NCI-H1105 (cell line): Measurements from ENCODE around the gene SV2A.
"Not testable (repeated sequence)": the region's sequence is repeated elsewhere in the genome, so short reads cannot be mapped to it uniquely, and the experiment has no call there.

ENCODE experiments used
- DNase-seq: peaks from one replicate; lab custom pipeline; 2025; lab: John Stamatoyannopoulos, UW

Gene SV2A

GRCh38 chr1:149929856-149930255 lies 12.2 kb upstream of the SV2A start:
- DNase-seq: no peak

- no peak for DNase-seq
These were observed 10.7 kb upstream of the SV2A start for GRCh38 chr1:149928401-149928724.

- DNase-seq: peak; percentile 97
These were observed 10.1 kb upstream of the SV2A start, which contains the start of gene SF3B4 for GRCh38 chr1:149927563-149928400. SF3B4 (minus strand) TSS chr1:149927803; CDS start chr1:149927759, 44 bp downstream.

GRCh38 chr1:149927056-149927562 lies 9.5 kb upstream of the SV2A start:
- DNase-seq: no peak

GRCh38 chr1:149926296-149926695 lies 8.7 kb upstream of the SV2A start:
- no peak for DNase-seq

- DNase-seq: no peak
These were observed 8.1 kb upstream of the SV2A start for GRCh38 chr1:149925751-149926150.

- no peak for DNase-seq
These were observed 7.7 kb upstream of the SV2A start for GRCh38 chr1:149925345-149925744.

GRCh38 chr1:149923626-149924025 lies 6.0 kb upstream of the SV2A start:
- DNase-seq: no peak

- DNase-seq: no peak
These were observed 769 bp downstream of the SV2A start for GRCh38 chr1:149916898-149917252.

- no peak for DNase-seq
These were observed 1.3 kb downstream of the SV2A start for GRCh38 chr1:149916193-149916897.

GRCh38 chr1:149915429-149916192 lies 2.0 kb downstream of the SV2A start:
- DNase-seq: no peak

GRCh38 chr1:149914545-149914944 lies 3.1 kb downstream of the SV2A start:
- DNase-seq: no peak

GRCh38 chr1:149906570-149907075 lies 11.0 kb downstream of the SV2A start:
- DNase-seq: no peak

- no peak for DNase-seq
These were observed 13.7 kb downstream of the SV2A start for GRCh38 chr1:149903836-149904491.

- peak; percentile 95 for DNase-seq
These were observed 18.0 kb downstream of the SV2A start, which contains the start of gene BOLA1 for GRCh38 chr1:149899460-149900284. BOLA1 (plus strand) TSS chr1:149899568; CDS start chr1:149900060, 492 bp downstream.

GRCh38 chr1:149896575-149896974 lies 21.1 kb downstream of the SV2A start:
- DNase-seq: no peak

GRCh38 chr1:149888999-149889289 lies 28.7 kb downstream of the SV2A start:
- DNase-seq: no peak

GRCh38 chr1:149888247-149888998 lies 29.2 kb downstream of the SV2A start:
- peak; percentile 80 for DNase-seq

- DNase-seq: peak; percentile 95
These were observed 30.0 kb downstream of the SV2A start for GRCh38 chr1:149887456-149888246.

GRCh38 chr1:149887196-149887455 lies 30.5 kb downstream of the SV2A start:
- not testable (repeated sequence) for DNase-seq
